HG03064 (cell line): Measurements from ENCODE around the gene MADCAM1.

Experiments used
- ATAC-seq: cut with Tn5 transposase; IDR thresholded peaks from one replicate; pipeline ENCODE4 v1.9.1; 2021; ENCODE audit warnings: low read depth; ENCODE audit not compliant: unreplicated experiment

The MADCAM1 gene

DNA sequence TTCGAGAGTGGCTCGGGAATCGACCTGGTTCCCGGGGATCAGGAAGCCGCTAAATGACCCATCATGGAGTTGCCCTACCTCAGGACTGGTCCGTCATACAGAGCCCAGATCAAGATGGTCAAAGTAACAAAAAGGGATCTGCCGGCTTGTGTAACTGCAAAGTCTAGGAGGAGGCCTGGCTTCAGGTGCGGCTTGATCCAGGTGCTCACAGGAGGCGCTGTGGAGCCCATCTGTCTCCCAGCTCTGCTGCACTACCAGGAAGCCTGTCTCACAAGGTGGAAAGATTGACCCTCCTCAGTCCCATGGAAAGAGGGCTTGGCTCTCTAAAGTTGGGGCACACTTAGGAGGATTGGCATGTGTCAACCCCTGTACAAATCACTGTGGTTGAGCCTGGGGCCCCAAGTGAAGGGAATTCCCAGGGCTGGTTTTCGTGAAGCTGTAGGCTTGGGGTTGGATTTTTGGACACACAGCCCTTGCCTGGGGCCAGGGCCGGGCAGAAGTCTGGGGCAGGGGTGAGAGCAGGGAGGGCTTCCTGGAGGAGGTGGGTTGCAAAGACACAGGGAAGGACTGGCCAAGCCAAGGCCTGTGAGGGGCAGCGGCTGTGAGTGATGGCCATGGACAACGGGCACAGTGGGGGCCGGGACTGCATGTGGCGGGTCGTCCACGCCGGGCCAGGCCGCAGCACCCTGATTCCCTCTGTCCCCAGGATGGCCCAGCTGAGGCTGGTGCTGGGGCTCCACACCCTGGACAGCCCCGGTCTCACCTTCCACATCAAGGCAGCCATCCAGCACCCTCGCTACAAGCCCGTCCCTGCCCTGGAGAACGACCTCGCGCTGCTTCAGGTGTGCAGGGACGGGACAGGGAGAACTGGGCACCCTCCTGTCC is 51.8 kb downstream of the MADCAM1 start:
- no peak for ATAC-seq

GRCh38 chr19:548886-549830 is 52.9 kb downstream of the MADCAM1 start:
- ATAC-seq, result no peak

DNA sequence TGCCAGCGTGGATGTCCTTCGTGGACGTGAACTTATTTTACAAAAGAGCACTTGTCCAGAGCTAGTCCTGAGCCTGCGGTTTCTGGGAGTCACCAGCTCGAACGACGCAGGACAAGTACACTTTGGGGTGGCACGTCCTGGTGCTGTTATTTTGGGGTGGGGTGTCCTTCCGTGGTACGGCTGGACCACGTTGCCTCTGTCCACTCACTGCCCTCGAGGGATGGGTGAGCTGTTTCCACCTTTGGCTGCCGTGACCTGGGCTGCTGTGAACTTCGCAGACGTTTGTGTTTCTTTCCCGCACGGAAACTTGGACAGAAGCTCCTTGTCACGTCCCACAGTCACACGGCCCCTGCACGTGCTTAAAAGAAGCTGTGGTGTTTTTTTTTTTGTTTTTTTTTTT is 58.5 kb downstream of the MADCAM1 start:
- no peak for ATAC-seq
